HepG2 (cell line): ENCODE measurements around the gene VPS18.

Experiments used
- FOXJ3 ChIP-seq: sonication (generic); formaldehyde crosslinking; IDR thresholded peaks from 2 replicates; pipeline ENCODE4 v1.4.0; 2020; ENCODE audit warnings: missing genetic modification reagents, mild to moderate bottlenecking, borderline replicate concordance
- JUND ChIP-seq: sonication (generic); formaldehyde crosslinking; IDR thresholded peaks from 2 replicates; pipeline ENCODE4 v1.8.0; 2022; ENCODE audit warnings: mild to moderate bottlenecking, missing genetic modification reagents
- MIER2 ChIP-seq: IDR thresholded peaks from 2 replicates; pipeline ENCODE4 v1.6.1; 2016; ENCODE audit warnings: missing biosample characterization, missing genetic modification reagents
- RAD21 ChIP-seq: fragments of 450-650 bp; formaldehyde crosslinking; IDR thresholded peaks from 2 replicates; pipeline ENCODE4 v1.5.0; 2020; ENCODE audit warnings: mild to moderate bottlenecking
- TCF7 ChIP-seq: sonication (generic); IDR thresholded peaks from 2 replicates; pipeline ENCODE4 v1.6.1; 2016; ENCODE audit warnings: antibody characterized with exemption, low read depth
- ZKSCAN8 ChIP-seq: IDR thresholded peaks from 2 replicates; pipeline ENCODE4 v1.6.1; 2016; ENCODE audit warnings: borderline replicate concordance, missing genetic modification reagents, missing compliant biosample characterization
- ZNF350 ChIP-seq: sonication (generic); formaldehyde crosslinking; IDR thresholded peaks from 2 replicates; pipeline ENCODE4 v1.4.0; 2020; ENCODE audit warnings: mild to moderate bottlenecking, low read depth, missing genetic modification reagents, borderline replicate concordance
- ZNF768 ChIP-seq: sonication (generic); formaldehyde crosslinking; IDR thresholded peaks from 2 replicates; pipeline ENCODE4 v1.4.0; 2020; ENCODE audit warnings: missing genetic modification reagents
- TF ChIP-seq, protein P1 (sequence below), 2 experiments: fragments of 450-650 bp in 1 of 2; sonication (generic) in 1 of 2; formaldehyde crosslinking; IDR thresholded peaks; 2 replicates each; pipeline versions ENCODE4 v1.5.0 to v1.8.0; 2020 to 2022; ENCODE audit warnings: mild to moderate bottlenecking in 1 of 2, missing genetic modification reagents in 1 of 2
- TF ChIP-seq, protein P2 (sequence below): sonication (generic); formaldehyde crosslinking; conservative IDR thresholded peaks from 2 replicates; pipeline ENCODE4 v1.4.0; 2020; ENCODE audit warnings: mild to moderate bottlenecking, missing genetic modification reagents, moderate library complexity
- TF ChIP-seq, protein P3 (sequence below): sonication (generic); formaldehyde crosslinking; IDR thresholded peaks from 2 replicates; pipeline ENCODE4 v1.4.0; 2020; ENCODE audit warnings: missing genetic modification reagents

DNA sequence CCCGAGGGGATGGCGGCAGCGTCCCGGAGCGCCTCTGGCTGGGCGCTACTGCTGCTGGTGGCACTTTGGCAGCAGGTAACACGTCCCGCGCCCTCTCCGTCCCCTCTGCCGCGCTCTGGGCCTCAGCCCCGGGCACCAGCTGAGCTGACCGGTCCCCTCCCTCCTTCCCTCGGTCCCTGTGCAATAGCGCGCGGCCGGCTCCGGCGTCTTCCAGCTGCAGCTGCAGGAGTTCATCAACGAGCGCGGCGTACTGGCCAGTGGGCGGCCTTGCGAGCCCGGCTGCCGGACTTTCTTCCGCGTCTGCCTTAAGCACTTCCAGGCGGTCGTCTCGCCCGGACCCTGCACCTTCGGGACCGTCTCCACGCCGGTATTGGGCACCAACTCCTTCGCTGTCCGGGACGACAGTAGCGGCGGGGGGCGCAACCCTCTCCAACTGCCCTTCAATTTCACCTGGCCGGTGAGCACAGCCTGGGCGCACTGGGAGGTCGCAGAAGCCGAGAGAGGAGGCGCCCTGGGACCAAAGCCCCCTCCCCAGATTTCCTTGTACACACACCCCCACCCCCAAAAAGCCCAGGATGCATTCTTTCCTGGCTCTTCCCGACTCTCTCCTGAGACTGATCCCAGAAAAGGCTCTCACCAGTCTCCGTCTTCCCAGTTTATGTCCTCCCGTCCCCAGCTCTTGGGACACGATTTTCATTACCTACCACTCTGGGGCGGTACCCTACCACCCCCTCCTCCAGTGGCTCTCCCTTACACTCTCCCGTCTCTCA is 35.6 kb downstream of the VPS18 start:
- no peak for TF ChIP-seq ZNF350 (CRISPR knock-in tag)
- TF ChIP-seq ZKSCAN8 (CRISPR knock-in tag): no peak
- TF ChIP-seq, protein P1, sequence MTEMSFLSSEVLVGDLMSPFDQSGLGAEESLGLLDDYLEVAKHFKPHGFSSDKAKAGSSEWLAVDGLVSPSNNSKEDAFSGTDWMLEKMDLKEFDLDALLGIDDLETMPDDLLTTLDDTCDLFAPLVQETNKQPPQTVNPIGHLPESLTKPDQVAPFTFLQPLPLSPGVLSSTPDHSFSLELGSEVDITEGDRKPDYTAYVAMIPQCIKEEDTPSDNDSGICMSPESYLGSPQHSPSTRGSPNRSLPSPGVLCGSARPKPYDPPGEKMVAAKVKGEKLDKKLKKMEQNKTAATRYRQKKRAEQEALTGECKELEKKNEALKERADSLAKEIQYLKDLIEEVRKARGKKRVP (CRISPR knock-in tag; IDR thresholded peaks at IDR 0.05): no peak
- TF ChIP-seq, protein P2, sequence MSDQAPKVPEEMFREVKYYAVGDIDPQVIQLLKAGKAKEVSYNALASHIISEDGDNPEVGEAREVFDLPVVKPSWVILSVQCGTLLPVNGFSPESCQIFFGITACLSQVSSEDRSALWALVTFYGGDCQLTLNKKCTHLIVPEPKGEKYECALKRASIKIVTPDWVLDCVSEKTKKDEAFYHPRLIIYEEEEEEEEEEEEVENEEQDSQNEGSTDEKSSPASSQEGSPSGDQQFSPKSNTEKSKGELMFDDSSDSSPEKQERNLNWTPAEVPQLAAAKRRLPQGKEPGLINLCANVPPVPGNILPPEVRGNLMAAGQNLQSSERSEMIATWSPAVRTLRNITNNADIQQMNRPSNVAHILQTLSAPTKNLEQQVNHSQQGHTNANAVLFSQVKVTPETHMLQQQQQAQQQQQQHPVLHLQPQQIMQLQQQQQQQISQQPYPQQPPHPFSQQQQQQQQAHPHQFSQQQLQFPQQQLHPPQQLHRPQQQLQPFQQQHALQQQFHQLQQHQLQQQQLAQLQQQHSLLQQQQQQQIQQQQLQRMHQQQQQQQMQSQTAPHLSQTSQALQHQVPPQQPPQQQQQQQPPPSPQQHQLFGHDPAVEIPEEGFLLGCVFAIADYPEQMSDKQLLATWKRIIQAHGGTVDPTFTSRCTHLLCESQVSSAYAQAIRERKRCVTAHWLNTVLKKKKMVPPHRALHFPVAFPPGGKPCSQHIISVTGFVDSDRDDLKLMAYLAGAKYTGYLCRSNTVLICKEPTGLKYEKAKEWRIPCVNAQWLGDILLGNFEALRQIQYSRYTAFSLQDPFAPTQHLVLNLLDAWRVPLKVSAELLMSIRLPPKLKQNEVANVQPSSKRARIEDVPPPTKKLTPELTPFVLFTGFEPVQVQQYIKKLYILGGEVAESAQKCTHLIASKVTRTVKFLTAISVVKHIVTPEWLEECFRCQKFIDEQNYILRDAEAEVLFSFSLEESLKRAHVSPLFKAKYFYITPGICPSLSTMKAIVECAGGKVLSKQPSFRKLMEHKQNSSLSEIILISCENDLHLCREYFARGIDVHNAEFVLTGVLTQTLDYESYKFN (CRISPR knock-in tag): no peak
- no peak for TF ChIP-seq MIER2 (CRISPR knock-in tag)
- no peak for TF ChIP-seq RAD21 (CRISPR knock-in tag)
- TF ChIP-seq JUND (CRISPR knock-in tag): no peak
- no peak for TF ChIP-seq FOXJ3 (CRISPR knock-in tag)
- TF ChIP-seq ZNF768 (CRISPR knock-in tag): no peak
- TF ChIP-seq, protein P3, sequence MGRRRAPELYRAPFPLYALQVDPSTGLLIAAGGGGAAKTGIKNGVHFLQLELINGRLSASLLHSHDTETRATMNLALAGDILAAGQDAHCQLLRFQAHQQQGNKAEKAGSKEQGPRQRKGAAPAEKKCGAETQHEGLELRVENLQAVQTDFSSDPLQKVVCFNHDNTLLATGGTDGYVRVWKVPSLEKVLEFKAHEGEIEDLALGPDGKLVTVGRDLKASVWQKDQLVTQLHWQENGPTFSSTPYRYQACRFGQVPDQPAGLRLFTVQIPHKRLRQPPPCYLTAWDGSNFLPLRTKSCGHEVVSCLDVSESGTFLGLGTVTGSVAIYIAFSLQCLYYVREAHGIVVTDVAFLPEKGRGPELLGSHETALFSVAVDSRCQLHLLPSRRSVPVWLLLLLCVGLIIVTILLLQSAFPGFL (CRISPR knock-in tag): no peak
- no peak for TF ChIP-seq TCF7
